ENCODE results near the gene GRWD1. TPM values are rescaled to one million over a fixed set of nuclear protein-coding genes. Genes with fewer than 3 reads are reported as not detected.

Gene GRWD1
- total RNA-seq, 2 donors from 2014 or later, result 26.2 to 39.7 TPM

DNA sequence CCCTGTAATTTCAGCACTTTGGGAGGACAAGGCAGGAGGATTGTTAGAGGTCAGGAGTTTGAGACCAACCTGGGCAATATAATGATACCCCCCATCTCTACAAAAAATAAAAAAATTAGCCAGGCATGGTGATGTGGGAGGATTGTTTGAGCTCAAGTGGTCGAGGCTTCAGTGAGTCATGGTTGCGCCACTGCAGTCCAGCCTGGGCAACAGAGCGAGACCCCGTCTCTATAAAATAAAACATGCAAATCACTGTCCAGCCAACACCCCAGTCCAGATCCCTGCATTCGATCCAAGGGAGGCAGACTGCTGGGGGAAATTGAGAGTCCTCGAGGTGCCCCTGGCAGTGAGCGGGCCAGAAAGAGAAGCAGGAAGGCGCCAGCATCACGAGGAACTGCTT lies 30.4 kb downstream of the GRWD1 start:
- no peaks in the 10 kb centered on the region for H3K27me3 ChIP-seq (replicated peaks; ENCODE audit: insufficient read depth)
- H3K9me3 ChIP-seq, result no peaks in the 10 kb centered on the region
- H3K4me3 ChIP-seq, result no peak overlapping the region
- intact Hi-C loops (cut with DNase I), result no loop called here
- no peak for TF ChIP-seq POLR2AphosphoS5 (IDR thresholded peaks at IDR 0.05)
- TF ChIP-seq POLR2A (IDR thresholded peaks at IDR 0.05), result no peak
- TF ChIP-seq, protein P1, sequence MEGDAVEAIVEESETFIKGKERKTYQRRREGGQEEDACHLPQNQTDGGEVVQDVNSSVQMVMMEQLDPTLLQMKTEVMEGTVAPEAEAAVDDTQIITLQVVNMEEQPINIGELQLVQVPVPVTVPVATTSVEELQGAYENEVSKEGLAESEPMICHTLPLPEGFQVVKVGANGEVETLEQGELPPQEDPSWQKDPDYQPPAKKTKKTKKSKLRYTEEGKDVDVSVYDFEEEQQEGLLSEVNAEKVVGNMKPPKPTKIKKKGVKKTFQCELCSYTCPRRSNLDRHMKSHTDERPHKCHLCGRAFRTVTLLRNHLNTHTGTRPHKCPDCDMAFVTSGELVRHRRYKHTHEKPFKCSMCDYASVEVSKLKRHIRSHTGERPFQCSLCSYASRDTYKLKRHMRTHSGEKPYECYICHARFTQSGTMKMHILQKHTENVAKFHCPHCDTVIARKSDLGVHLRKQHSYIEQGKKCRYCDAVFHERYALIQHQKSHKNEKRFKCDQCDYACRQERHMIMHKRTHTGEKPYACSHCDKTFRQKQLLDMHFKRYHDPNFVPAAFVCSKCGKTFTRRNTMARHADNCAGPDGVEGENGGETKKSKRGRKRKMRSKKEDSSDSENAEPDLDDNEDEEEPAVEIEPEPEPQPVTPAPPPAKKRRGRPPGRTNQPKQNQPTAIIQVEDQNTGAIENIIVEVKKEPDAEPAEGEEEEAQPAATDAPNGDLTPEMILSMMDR (IDR thresholded peaks at IDR 0.05), result no peak
- WGBS, result 92% methylated on average over 9 of the region's 9 CpGs
- no peak for DNase-seq (ENCODE audit: low spot score)
- peaks cover 11 to 37% of the 10 kb centered on the region in 2 donors for H3K36me3 ChIP-seq
- H3K4me1 ChIP-seq (replicated peaks), result no peaks in the 10 kb centered on the region
- no peak overlapping the region for H3K27ac ChIP-seq

DNA sequence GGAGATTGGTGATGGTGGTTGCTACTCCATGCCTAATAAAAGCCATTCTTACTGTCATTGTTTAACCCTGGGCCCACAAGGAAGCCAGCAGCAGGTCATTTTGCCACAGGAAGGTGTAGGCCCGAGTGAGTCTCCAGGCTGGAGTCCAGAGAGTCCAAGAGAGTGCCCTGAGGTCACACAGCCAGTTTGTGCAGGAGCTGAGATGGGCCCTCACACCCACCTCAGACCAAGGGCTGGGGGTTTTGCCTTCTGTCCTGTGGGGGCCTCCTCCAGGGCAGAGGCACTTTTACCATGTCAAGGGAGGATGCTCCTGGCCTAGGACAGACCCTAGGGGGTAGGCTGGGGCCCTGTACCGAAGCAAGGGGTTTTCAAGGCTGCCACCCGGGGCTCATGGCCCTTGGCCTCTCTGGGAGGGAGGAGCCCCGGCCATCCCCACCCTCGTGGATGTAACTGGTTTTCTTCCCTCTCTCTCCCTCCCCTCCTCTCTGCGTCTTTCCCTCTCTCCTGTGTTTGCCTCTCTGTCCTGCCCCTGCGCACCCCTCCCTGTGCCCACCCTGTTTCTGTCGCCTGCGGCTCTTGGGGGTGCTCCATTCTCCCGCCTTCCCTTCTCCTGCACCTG lies 31.4 kb downstream of the GRWD1 start:
- H3K9me3 ChIP-seq, result no peaks in the 10 kb centered on the region
- no peaks in the 10 kb centered on the region for H3K4me1 ChIP-seq (replicated peaks)
- no peak overlapping the region for H3K27ac ChIP-seq
- H3K36me3 ChIP-seq, result peaks cover 11 to 29% of the 10 kb centered on the region in 2 donors
- TF ChIP-seq, protein P1 (IDR thresholded peaks at IDR 0.05), result no peak
- TF ChIP-seq POLR2AphosphoS5 (IDR thresholded peaks at IDR 0.05) (no peak), POLR2A (IDR thresholded peaks at IDR 0.05) (no peak)
- DNase-seq (ENCODE audit: low spot score), result no peak
- intact Hi-C loops (cut with DNase I), result no loop called here
- 75% methylated on average over 10 of the region's 10 CpGs for WGBS
- no peaks in the 10 kb centered on the region for H3K27me3 ChIP-seq (replicated peaks; ENCODE audit: insufficient read depth)
- H3K4me3 ChIP-seq, result no peak overlapping the region

DNA sequence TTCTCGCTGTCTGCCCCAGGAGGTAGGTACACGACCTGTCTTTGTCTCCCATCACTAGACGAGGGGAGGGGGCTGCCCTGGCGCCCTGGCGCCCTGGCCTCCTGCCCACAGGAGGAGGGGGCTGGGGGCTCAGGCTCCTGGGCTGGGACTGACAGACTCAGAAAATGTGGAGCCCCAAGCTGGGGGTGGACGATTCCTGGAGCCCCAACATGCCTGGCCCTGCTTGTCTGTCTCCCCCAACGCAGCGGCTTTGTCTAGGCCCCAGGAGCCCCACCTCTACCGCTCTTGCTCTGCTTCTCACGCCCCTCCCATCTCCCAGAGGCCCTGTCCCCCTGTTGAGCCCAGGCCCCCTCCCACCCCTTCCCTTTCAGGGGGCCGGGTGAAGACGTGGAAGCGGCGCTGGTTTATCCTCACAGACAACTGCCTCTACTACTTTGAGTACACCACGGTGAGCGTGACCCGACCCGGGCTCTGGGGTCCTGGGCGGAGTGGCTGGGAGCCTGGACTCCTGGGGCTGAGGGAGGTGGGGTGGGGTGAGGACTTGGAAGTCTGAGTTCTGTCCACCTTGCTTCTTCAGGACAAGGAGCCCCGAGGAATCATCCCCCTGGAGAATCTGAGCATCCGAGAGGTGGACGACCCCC lies 32.0 kb downstream of the GRWD1 start:
- no peaks in the 10 kb centered on the region for H3K27me3 ChIP-seq (replicated peaks; ENCODE audit: insufficient read depth)
- TF ChIP-seq, protein P1 (IDR thresholded peaks at IDR 0.05), result no peak
- TF ChIP-seq POLR2AphosphoS5 (IDR thresholded peaks at IDR 0.05) (no peak), POLR2A (IDR thresholded peaks at IDR 0.05) (no peak)
- no peak for DNase-seq (ENCODE audit: low spot score)
- no peaks in the 10 kb centered on the region for H3K4me1 ChIP-seq (replicated peaks)
- intact Hi-C loops (cut with DNase I), result no loop called here
- H3K27ac ChIP-seq, result no peak overlapping the region
- peaks cover 11 to 24% of the 10 kb centered on the region in 2 donors for H3K36me3 ChIP-seq
- H3K4me3 ChIP-seq, result no peak overlapping the region
- WGBS, result 74% methylated on average over 22 of the region's 22 CpGs
- no peaks in the 10 kb centered on the region for H3K9me3 ChIP-seq

DNA sequence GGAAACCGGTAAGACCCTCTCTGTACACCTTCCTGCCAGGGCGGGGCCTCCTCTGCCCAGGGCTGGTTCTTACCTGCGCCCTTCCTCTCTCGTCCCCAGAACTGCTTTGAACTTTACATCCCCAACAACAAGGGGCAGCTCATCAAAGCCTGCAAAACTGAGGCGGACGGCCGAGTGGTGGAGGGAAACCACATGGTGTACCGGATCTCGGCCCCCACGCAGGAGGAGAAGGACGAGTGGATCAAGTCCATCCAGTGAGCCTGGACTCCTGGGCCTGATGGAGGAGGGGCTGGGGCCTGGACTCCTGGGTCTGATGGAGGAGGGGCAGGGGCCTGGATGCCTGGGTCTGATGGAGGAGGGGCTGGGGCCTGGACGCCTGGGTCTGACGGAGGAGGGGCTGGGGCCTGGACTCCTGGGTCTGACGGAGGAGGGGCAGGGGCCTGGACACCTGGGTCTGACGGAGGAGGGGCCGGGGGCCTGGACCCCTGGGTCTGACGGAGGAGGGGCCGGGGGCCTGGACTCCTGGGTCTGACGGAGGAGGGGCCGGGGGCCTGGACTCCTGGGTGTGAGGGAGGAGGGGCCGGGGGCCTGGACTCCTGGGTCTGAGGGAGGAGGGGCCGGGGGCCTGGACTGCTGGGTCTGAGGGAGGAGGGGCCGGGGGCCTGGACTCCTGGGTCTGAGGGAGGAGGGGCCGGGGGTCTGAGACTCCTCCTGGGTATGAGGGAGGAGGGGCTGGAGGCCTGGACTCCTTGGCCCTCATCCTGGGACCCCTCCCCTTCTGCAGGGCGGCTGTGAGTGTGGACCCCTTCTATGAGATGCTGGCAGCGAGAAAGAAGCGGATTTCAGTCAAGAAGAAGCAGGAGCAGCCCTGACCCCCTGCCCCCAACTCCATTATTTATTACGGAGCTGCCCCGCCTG lies 32.8 kb downstream of the GRWD1 start:
- Histone ChIP-seq H3K4me1 (replicated peaks) (no peaks in the 10 kb centered on the region), H3K27me3 (replicated peaks; ENCODE audit: insufficient read depth) (no peaks in the 10 kb centered on the region), H3K36me3 (peaks cover 11 to 24% of the 10 kb centered on the region in 2 donors), H3K27ac (no peak overlapping the region), H3K4me3 (no peak overlapping the region), H3K9me3 (no peaks in the 10 kb centered on the region)
- no peak for DNase-seq (ENCODE audit: low spot score)
- intact Hi-C loops (cut with DNase I), result no loop called here
- TF ChIP-seq POLR2A (IDR thresholded peaks at IDR 0.05), result no peak
- TF ChIP-seq, protein P1 (IDR thresholded peaks at IDR 0.05), result no peak
- no peak for TF ChIP-seq POLR2AphosphoS5 (IDR thresholded peaks at IDR 0.05)
- WGBS, result 72% methylated on average over 29 of the region's 29 CpGs
